HUES6 (cell line): ENCODE results near the gene MAPRE2.

ENCODE experiments used
- H3K27ac ChIP-seq: 2 replicates; pipeline ENCODE4 v1.7.0; 2013; ENCODE audit warnings: low read depth, mild to moderate bottlenecking, low read length, inconsistent platforms
- H3K27me3 ChIP-seq: 2 replicates; pipeline ENCODE4 v1.6.1; 2013; ENCODE audit warnings: low read length; ENCODE audit not compliant: control insufficient read depth, insufficient read depth
- H3K36me3 ChIP-seq: 2 replicates; pipeline ENCODE4 v1.6.1; 2013; ENCODE audit warnings: low read length; ENCODE audit not compliant: control insufficient read depth, insufficient read depth
- H3K4me1 ChIP-seq: 2 replicates; pipeline ENCODE4 v1.6.1; 2013; ENCODE audit warnings: low read length; ENCODE audit not compliant: control insufficient read depth, insufficient read depth
- H3K4me3 ChIP-seq: 2 replicates; pipeline ENCODE4 v1.5.1; 2013; ENCODE audit warnings: low read depth, low read length
- H3K9ac ChIP-seq: one replicate; pipeline ENCODE4 v1.6.1; 2013; ENCODE audit warnings: mild to moderate bottlenecking, low read length
- H3K9me3 ChIP-seq: 2 replicates; pipeline ENCODE4 v1.6.1; 2013; ENCODE audit warnings: low read depth, low read length; ENCODE audit not compliant: control insufficient read depth, insufficient read depth

MAPRE2 gene

DNA sequence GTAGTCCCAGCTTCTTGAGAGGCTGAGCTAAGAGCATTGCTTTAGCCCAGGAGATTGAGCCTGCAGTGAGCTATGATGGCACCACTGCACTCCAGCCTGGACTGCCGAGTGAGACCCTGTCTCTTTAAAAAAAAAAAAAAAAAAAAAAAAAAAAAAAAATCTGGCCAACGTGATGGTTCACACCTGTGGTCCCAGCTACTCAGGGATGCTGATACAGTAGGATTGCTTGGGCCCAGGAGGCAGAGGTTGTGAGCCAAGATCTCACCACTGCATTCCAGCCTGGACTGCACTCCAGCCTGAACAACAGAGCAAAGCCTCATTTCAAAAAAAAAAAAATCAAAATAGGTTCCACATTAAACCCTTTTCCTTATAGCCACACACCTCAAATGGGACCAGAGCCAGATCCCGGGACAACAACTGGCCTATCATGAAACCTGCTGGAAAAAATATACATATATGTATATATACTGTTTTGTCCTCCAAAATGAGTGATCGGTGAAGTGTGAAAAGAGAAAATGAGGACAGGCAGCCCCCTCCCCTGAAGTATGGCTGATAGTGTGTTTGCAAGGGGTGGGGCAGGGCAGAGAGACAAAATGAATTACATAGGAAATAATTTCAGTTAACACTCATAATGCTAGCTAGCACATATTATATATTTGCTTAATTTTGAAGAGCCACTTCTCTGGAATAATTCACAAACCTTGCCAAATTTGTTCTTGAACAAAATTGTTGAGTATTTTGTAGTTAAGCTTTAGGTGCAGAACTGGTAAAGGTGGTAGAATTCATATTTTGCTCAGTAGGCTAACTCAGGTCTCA, 22.9 kb downstream of the MAPRE2 start:
- Histone ChIP-seq H3K27ac (no peak overlapping the region), H3K36me3 (no peaks in the 10 kb centered on the region), H3K27me3 (no peaks in the 10 kb centered on the region), H3K4me1 (peaks cover 23% of the 10 kb centered on the region), H3K4me3 (no peak overlapping the region), H3K9ac (no peak overlapping the region), H3K9me3 (no peaks in the 10 kb centered on the region)

DNA sequence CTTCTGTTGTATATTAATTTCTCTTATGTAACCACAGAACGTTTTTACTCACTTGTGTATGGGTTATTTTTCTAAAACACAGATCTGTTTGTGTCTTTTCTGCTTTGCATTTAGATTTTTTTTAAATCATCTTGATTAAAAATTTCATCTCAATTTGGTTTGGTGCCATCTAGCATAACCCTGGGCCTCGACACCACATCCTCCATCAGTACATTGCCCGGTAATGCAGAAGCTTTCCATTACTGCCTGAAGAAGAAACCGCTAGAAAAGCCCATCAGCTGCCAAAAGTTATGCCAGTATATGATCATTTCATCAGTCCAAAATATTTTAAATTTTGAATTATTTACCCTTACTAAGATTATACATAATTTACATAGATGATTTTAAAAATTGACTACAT, 26.2 kb downstream of the MAPRE2 start:
- Histone ChIP-seq H3K9me3 (no peaks in the 10 kb centered on the region), H3K27ac (no peak overlapping the region), H3K4me3 (no peak overlapping the region), H3K27me3 (no peaks in the 10 kb centered on the region), H3K9ac (no peak overlapping the region), H3K4me1 (no peaks in the 10 kb centered on the region), H3K36me3 (peaks cover 7% of the 10 kb centered on the region; the same call in 1 of the 2 replicates)

DNA sequence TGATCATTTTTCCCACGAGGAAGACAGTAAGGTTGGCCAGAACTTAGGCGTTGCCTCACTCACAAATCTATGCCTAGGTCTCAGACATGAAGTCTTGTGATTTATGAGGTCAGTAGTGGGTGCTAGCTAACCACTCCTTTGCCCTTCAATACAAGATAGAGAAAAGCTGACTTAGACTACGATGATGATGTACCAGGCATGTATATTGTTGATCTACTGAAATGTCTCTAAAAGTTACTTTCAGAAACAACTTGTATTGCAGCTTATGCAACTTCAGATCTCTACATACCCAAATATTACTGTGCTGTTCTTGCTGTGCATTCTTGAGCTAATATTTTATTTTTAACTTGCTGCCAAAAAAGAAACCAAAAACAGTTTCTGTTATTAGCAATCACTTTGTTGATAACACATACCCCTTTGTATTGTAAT, 30.6 kb downstream of the MAPRE2 start:
- no peaks in the 10 kb centered on the region for H3K27me3 ChIP-seq
- H3K27ac ChIP-seq = no peak overlapping the region
- no peaks in the 10 kb centered on the region for H3K9me3 ChIP-seq
- peaks cover 7% of the 10 kb centered on the region; the same call in 1 of the 2 replicates for H3K36me3 ChIP-seq
- 0 out of 2 replicates have a peak, but pooled peaks cover 9% of the 10 kb centered on the region for H3K4me1 ChIP-seq
- H3K4me3 ChIP-seq = no peak overlapping the region
- H3K9ac ChIP-seq = no peak overlapping the region

DNA sequence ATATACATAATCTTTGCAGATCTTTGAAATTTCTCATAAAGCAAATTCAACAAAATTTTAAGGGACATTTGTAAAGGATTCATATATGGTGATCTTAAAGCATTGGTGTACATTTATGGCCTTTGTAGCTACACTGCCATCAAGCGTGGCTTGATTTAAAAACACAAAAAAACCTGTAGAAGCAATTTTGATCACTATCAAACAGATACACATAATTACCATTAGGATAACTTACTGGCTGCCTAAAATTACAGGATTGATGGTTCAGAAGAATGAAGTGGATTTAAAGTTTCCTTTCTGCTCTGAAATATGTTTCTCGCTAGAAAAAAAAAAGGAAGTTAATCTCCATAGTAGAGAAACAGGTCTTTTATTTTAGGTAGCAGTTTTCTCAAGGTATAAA, 31.4 kb downstream of the MAPRE2 start:
- no peak overlapping the region for H3K4me3 ChIP-seq
- no peak overlapping the region for H3K27ac ChIP-seq
- H3K9me3 ChIP-seq = no peaks in the 10 kb centered on the region
- H3K36me3 ChIP-seq = peaks cover 7% of the 10 kb centered on the region; the same call in 1 of the 2 replicates
- H3K27me3 ChIP-seq = no peaks in the 10 kb centered on the region
- 0 out of 2 replicates have a peak, but pooled peaks cover 9% of the 10 kb centered on the region for H3K4me1 ChIP-seq
- H3K9ac ChIP-seq = no peak overlapping the region

DNA sequence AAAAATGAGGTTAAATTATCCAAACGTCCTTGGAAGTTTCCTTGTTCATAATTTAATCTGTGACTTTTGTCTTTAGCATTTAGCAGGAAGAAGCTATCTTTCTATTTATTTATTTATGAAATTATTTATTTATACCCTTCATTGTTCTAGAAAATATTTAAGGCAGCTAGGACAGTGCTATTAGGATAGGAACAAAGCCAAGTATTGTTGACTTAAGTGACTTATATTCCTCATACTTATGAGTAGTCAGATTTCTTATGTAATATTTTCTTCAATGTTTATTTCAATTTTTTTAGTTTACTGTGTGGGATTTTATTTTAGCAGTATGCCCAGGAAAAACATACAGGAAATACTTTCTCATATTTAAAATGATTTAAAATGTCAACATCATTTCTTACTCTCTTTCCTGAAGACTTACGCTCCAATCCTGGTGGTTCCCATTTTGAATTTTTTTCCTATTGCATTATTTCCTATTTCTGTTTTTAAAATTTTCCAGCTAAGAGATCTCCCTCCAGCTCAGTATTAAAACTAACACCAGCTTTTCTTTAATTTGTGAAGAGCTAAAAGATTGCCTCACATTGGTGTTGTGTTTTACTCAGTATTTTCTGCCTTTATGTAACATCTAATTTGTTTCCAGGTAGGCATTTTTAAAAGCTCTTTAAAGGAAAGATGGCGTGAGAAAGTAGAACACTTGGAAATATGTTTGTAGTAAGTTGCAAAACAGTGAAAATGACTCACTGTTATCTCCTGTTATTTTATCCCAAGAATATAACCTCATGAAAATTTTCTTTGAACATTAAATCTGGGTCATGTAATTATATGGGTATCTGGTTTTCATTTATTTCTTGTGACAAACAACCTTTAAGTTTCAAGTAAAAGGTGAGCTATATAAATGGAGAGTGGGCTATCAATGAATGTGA, 32.2 kb downstream of the MAPRE2 start:
- H3K9ac ChIP-seq = no peak overlapping the region
- peaks cover 7% of the 10 kb centered on the region; the same call in 1 of the 2 replicates for H3K36me3 ChIP-seq
- 0 out of 2 replicates have a peak, but pooled peaks cover 9% of the 10 kb centered on the region for H3K4me1 ChIP-seq
- no peaks in the 10 kb centered on the region for H3K27me3 ChIP-seq
- no peak overlapping the region for H3K27ac ChIP-seq
- no peak overlapping the region for H3K4me3 ChIP-seq
- H3K9me3 ChIP-seq = no peaks in the 10 kb centered on the region

DNA sequence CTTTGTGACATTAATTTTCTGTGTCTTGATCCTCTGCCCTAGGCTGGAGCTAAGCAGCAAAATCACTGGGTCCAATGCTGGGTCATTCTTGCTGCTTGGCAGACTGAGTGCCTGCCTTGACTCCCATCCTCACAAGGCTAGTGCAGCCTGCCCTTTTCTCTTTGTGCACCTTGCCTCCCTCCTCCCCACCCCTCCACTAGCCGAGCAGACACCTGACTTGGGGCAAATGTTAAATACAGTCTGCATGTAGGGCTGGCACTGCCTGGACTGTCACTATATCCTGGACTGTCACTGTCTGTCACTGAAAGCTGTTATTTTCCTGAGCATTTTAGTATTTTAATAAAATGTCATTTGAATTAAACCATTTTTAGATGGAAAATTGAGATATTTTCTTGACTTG, 33.4 kb downstream of the MAPRE2 start:
- Histone ChIP-seq H3K27me3 (no peaks in the 10 kb centered on the region), H3K36me3 (peaks cover 7% of the 10 kb centered on the region; the same call in 1 of the 2 replicates), H3K27ac (no peak overlapping the region), H3K4me3 (no peak overlapping the region), H3K9me3 (no peaks in the 10 kb centered on the region), H3K9ac (no peak overlapping the region), H3K4me1 (0 out of 2 replicates have a peak, but pooled peaks cover 9% of the 10 kb centered on the region)

DNA sequence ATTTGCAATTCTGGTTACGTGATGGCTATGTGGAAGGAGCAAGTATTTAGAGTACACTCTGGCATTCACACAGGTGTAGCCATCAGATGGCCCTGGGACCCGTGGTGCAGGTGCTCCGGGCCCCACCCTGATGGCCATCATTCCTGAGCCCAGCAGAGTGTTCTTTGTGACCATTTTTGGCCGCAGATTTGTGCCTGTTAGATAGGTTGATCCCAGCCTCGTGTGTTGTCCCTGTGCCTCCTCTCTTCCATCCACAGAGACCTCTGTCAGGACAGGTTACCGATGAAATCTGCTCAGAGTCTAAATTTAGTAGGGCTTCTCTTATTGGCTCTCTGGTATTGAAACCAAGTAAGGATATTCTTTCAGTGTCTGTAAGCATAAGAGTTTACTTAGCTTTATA, 33.9 kb downstream of the MAPRE2 start:
- H3K9me3 ChIP-seq = no peaks in the 10 kb centered on the region
- no peak overlapping the region for H3K9ac ChIP-seq
- H3K4me1 ChIP-seq = 0 out of 2 replicates have a peak, but pooled peaks cover 9% of the 10 kb centered on the region
- no peak overlapping the region for H3K27ac ChIP-seq
- no peaks in the 10 kb centered on the region for H3K27me3 ChIP-seq
- H3K4me3 ChIP-seq = no peak overlapping the region
- H3K36me3 ChIP-seq = peaks cover 7% of the 10 kb centered on the region; the same call in 1 of the 2 replicates

DNA sequence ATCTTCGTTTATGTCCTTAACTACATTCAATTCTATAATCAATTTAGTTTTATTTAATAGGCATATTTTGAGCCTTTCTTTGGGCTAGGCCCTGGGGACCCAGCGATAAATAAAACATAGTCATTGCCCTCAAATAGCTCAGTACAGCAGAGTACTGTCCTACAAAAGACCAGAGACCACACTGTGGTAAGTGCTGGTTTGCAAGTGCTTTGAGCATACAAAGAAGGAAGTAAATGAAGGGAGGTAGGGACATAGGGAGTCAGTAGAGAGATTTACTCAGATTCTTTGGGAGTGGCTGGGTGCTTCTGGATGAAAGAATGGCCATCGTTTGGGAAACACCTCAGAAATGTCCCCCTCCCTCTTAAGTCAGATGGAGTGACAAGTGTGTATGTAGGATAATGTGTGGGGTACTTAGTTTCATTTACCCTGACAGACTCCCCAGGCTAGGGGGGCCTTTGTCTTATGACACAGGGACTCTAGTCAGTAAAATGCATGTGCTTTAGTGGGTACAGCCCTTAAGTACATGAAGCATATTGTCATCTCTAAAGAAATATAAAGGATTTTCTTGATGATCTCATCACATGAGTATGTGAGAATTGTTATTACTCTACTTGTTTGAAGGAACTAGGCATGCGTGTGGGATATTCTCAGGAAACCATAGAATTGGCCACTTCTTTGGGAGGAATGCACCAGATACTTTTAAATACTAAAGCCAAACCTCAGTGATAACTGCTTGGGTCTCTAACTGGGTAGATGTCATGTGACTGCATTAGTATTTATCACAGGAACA, 35.1 kb downstream of the MAPRE2 start:
- H3K9me3 ChIP-seq = no peaks in the 10 kb centered on the region
- H3K4me3 ChIP-seq = no peak overlapping the region
- H3K9ac ChIP-seq = no peak overlapping the region
- 0 out of 2 replicates have a peak, but pooled peaks cover 9% of the 10 kb centered on the region for H3K4me1 ChIP-seq
- H3K27me3 ChIP-seq = no peaks in the 10 kb centered on the region
- no peaks in the 10 kb centered on the region for H3K36me3 ChIP-seq
- no peak overlapping the region for H3K27ac ChIP-seq

DNA sequence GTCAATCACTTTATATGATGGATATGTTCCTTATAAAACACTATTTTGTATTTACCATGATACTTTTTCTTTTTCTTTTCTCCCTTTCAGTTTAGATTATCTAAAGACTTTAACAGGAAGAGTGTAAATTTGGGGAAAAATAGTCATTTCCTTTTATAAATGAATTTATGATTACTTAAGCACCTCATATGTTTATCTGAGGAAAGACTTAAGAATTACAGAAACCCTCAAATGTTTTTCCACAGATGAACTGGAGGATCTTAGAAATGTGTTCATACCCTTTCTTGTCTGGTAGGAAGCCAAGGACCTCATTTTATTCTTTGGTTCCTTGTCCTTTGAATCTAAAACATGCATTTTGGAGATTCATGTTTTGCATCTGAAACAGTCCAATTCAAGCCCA, 36.7 kb downstream of the MAPRE2 start:
- Histone ChIP-seq H3K9ac (no peak overlapping the region), H3K4me1 (0 out of 2 replicates have a peak, but pooled peaks cover 9% of the 10 kb centered on the region), H3K27me3 (no peaks in the 10 kb centered on the region), H3K36me3 (no peaks in the 10 kb centered on the region), H3K27ac (no peak overlapping the region), H3K4me3 (no peak overlapping the region), H3K9me3 (no peaks in the 10 kb centered on the region)

DNA sequence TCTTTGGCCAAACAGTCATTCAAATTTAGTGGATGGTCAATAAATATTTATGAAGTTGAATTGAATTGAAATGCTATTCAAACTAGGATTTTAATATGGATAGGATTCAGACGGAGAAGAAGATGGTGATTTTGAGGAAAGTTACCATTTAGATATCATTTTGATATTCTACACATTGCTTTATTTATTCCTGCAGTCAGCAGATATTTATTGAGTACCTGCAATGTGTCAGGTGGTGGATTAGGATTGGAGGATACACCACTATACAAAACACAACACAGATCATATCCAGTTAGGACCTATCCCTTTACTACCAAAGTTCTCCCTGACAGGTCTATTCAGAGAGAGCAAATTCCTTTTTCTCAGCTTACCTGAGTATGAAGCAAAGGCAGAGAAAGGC, 38.8 kb downstream of the MAPRE2 start:
- H3K36me3 ChIP-seq = no peaks in the 10 kb centered on the region
- H3K9ac ChIP-seq = no peak overlapping the region
- H3K4me1 ChIP-seq = 0 out of 2 replicates have a peak, but pooled peaks cover 9% of the 10 kb centered on the region
- H3K27ac ChIP-seq = no peak overlapping the region
- no peaks in the 10 kb centered on the region for H3K9me3 ChIP-seq
- no peaks in the 10 kb centered on the region for H3K27me3 ChIP-seq
- no peak overlapping the region for H3K4me3 ChIP-seq
